Fibroblast of lung (primary cell): ENCODE data around the gene KIF5A. TPM values are rescaled to one million over a fixed set of nuclear protein-coding genes. Genes with fewer than 3 reads are reported as not detected.

Experiments used
- DNase-seq, 2 donors: peaks; one replicate each; pipeline versions ENCODE4 v3.0.0 to v3.0.0-alpha.2; 2010; ENCODE audit warnings: low read depth in 2 of 2
- H2AFZ ChIP-seq: 2 replicates; pipeline ENCODE4 v1.5.1; 2012; ENCODE audit warnings: low read length, control low read depth, inconsistent platforms
- H3K27ac ChIP-seq: 2 replicates; pipeline ENCODE4 v1.5.1; 2011; ENCODE audit warnings: low read length, control low read depth; ENCODE audit not compliant: insufficient read depth
- H3K27me3 ChIP-seq: 2 replicates; pipeline ENCODE4 v1.5.1; 2011; ENCODE audit warnings: mild to moderate bottlenecking, low read length; ENCODE audit not compliant: control insufficient read depth, insufficient read depth
- H3K36me3 ChIP-seq: 2 replicates; pipeline ENCODE4 v1.5.1; 2011; ENCODE audit warnings: low read length; ENCODE audit not compliant: control insufficient read depth, insufficient read depth
- H3K4me1 ChIP-seq: 2 replicates; pipeline ENCODE4 v1.5.1; 2011; ENCODE audit warnings: low read length; ENCODE audit not compliant: control insufficient read depth, insufficient read depth; ENCODE audit errors: extremely low read depth
- H3K4me2 ChIP-seq: 2 replicates; pipeline ENCODE4 v1.5.1; 2011; ENCODE audit warnings: low read length, control low read depth; ENCODE audit not compliant: insufficient read depth; ENCODE audit errors: extremely low read depth
- H3K4me3 ChIP-seq, 4 experiments: fragments of 200-600 bp in 1 of 4; sonication (generic) in 1 of 4; replicated peaks in 1 of 4; 2 replicates each; pipeline ENCODE4 v1.5.1; 2011 to 2016; ENCODE audit warnings: low read length in 4 of 4, low read depth in 3 of 4, mild to moderate bottlenecking in 3 of 4, control low read depth in 2 of 4, inconsistent platforms in 1 of 4, mixed read lengths in 1 of 4; ENCODE audit not compliant: insufficient read depth in 1 of 4; ENCODE audit errors: control extremely low read depth in 1 of 4
- H3K79me2 ChIP-seq: 2 replicates; pipeline ENCODE4 v1.5.1; 2012; ENCODE audit warnings: mild to moderate bottlenecking, low read length, inconsistent platforms; ENCODE audit not compliant: control insufficient read depth, insufficient read depth
- H3K9ac ChIP-seq: 2 replicates; pipeline ENCODE4 v1.5.1; 2011; ENCODE audit warnings: mild to moderate bottlenecking, low read length, control low read depth; ENCODE audit not compliant: insufficient read depth
- H3K9me3 ChIP-seq: 2 replicates; pipeline ENCODE4 v1.5.1; 2012; ENCODE audit warnings: low read depth, low read length; ENCODE audit not compliant: control insufficient read depth, insufficient read depth
- H4K20me1 ChIP-seq: 2 replicates; pipeline ENCODE4 v1.5.1; 2011; ENCODE audit warnings: low read length; ENCODE audit not compliant: control insufficient read depth, insufficient read depth; ENCODE audit errors: extremely low read depth
- EZH2 ChIP-seq: IDR thresholded peaks from 2 replicates; pipeline ENCODE4 v1.5.1; 2012; ENCODE audit warnings: low read length, control low read depth, mild to moderate bottlenecking; ENCODE audit errors: missing control alignments
- polyA plus RNA-seq, 2 donors: library from polyadenylated mRNA; depleted of rRNA in 1 of 2; stranded (reverse) in 1 of 2; unstranded in 1 of 2; fragments of >200 nt; gene quantifications; 2 replicates each; pipeline ENCODE4 v1.2.1, GENCODE V29; 2011 to 2012; ENCODE audit warnings: missing spikeins in 1 of 2
- total RNA-seq: library from RNA; depleted of rRNA; stranded (reverse); fragments of >200 nt; gene quantifications from 2 replicates; pipeline ENCODE4 v1.2.1, GENCODE V29; 2014
- TF ChIP-seq, protein P1 (sequence below), 2 donors: IDR thresholded peaks in 1 of 2; conservative IDR thresholded peaks in 1 of 2; 1 replicate in 1 of 2; 2 replicates in 1 of 2; pipeline ENCODE4 v1.5.1; 2011 to 2012; ENCODE audit warnings: low read length in 2 of 2, control low read depth in 1 of 2, inconsistent platforms in 1 of 2, low read depth in 1 of 2, mild to moderate bottlenecking in 1 of 2

Gene KIF5A
- total and polyA plus RNA-seq, 2 donors (not counting 1 experiment from before 2014, with no cell fraction given): 0.53 to 1.3 TPM

DNA sequence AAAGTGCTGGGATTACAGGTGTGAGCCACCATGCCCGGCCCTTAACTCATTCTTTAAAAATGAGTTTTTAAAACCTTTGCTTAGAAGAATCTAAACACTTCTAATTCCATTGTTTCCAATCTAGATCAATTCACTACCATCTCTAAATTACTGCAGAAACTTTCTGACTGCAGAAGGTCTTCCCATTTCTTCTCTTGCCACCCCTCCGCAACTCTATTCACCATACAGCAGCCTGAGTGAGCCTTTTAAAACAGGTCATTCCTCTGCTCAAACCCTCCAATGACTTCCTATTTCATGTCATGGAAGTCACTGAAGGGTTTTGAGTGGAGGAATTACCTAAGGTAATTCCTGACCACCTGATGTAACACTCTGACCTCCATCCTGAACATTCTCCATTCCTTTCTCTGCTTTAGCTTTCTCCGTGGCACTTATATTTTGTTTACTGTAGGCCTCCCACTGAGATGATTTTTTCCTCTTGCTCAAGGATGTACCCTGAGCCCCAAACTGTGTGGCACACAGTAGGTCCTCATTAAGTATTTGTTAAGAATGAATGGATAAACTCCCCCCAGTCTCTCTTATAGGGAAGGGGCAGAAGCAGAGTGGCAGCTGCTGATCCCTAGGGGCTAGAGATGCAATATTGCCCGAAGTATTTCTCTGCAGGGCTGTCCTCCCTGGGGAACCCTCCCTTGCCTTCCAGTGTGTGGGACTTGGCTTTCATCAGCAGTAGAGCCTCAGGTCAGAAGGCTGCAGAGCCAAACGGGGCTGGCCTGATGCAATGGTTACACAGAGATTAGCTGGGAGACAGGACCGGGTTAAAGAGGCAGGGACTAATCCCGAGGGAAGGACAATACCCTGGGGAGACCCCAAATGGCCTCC, 30.7 kb upstream of the KIF5A start:
- Histone ChIP-seq H3K4me2 (peak overlapping the region; percentile 99), H3K4me3 (peak overlapping the region; percentile 73 to 99 (median 84)), H3K27ac (peak overlapping the region; percentile 97), H3K27me3 (no peaks in the 10 kb centered on the region), H3K4me1 (peaks cover 31% of the 10 kb centered on the region), H3K36me3 (peaks cover 25% of the 10 kb centered on the region), H3K9ac (peak overlapping the region; percentile 94), H3K79me2 (peaks cover 48% of the 10 kb centered on the region), H3K9me3 (no peaks in the 10 kb centered on the region), H2AFZ (no peak overlapping the region), H4K20me1 (peaks cover 3% of the 10 kb centered on the region)
- no peak for TF ChIP-seq EZH2
- TF ChIP-seq, protein P1, sequence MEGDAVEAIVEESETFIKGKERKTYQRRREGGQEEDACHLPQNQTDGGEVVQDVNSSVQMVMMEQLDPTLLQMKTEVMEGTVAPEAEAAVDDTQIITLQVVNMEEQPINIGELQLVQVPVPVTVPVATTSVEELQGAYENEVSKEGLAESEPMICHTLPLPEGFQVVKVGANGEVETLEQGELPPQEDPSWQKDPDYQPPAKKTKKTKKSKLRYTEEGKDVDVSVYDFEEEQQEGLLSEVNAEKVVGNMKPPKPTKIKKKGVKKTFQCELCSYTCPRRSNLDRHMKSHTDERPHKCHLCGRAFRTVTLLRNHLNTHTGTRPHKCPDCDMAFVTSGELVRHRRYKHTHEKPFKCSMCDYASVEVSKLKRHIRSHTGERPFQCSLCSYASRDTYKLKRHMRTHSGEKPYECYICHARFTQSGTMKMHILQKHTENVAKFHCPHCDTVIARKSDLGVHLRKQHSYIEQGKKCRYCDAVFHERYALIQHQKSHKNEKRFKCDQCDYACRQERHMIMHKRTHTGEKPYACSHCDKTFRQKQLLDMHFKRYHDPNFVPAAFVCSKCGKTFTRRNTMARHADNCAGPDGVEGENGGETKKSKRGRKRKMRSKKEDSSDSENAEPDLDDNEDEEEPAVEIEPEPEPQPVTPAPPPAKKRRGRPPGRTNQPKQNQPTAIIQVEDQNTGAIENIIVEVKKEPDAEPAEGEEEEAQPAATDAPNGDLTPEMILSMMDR (conservative IDR thresholded peaks at IDR 0.05 in 1 of 2, IDR thresholded peaks at IDR 0.05 in 1 of 2; ENCODE audit: low read depth in 1 of 2, low read length in 2 of 2): no peak
- peak; percentile 16 to 55 for DNase-seq

DNA sequence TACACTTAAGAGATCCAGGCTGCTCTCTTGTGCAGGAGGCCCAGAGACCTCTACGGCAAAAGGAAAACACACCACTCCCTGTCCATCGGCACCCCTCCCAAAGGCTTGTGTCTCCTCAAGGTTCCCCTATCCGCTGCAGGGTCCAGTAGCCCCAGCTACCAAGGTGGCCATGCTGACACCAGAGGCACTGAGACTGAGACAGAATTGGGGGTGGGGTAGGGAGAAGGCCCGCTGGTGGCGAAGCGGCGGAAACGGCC, 30.1 kb upstream of the KIF5A start:
- H3K4me1 ChIP-seq: peaks cover 34% of the 10 kb centered on the region
- no peak for DNase-seq
- TF ChIP-seq EZH2: no peak
- TF ChIP-seq, protein P1 (conservative IDR thresholded peaks at IDR 0.05 in 1 of 2, IDR thresholded peaks at IDR 0.05 in 1 of 2; ENCODE audit: low read depth in 1 of 2, low read length in 2 of 2): no peak
- H3K4me2 ChIP-seq: peak overlapping the region; percentile 99
- no peak overlapping the region for H2AFZ ChIP-seq
- H3K4me3 ChIP-seq: peak overlapping the region; percentile 73 to 99 (median 84)
- peaks cover 3% of the 10 kb centered on the region for H4K20me1 ChIP-seq
- H3K9ac ChIP-seq: peak overlapping the region; percentile 94
- no peaks in the 10 kb centered on the region for H3K27me3 ChIP-seq
- no peaks in the 10 kb centered on the region for H3K9me3 ChIP-seq
- H3K36me3 ChIP-seq: peaks cover 24% of the 10 kb centered on the region
- peaks cover 54% of the 10 kb centered on the region for H3K79me2 ChIP-seq
- H3K27ac ChIP-seq: peak overlapping the region; percentile 97

DNA sequence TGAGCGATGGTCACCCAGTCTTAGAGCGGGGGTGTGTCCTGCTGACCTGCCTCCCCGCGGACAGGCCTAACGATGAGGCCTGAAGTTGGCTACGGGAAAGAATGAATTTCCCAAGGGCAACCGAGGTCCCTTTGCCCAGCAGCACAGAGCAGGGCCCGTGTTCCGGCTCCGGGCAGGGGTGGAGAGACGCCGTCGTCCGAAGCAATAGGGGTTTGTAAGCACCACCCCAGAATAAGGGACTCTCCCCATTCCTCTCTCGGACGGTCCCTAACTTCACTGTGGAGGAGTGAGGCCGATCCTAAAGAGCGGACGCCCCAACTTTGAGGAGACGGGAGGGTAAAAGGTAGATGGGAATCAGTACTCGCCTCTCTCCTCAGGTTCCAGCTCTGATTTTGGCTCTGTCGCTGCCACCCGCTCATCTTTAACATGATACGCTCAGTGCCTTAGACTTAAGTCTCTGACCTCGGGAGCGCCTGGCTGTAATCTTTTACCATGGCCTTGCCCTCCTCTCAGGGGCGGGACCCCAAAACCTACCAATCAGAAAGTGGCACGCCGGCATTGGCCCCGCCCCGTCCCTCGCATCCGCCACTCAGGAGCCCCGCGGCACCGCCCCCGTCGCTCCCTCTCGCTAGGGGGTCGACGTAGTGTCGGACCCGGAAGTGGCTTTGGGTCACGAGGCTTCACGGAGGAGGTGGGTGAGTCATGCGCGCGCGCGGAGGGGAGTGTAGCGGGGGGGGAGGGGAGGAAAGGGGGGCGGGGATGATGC, 29.6 kb upstream of the KIF5A start, which contains the start of gene DDIT3:
Gene DDIT3 (minus strand): TSS at position 462 of the 766 bp plus-strand sequence. CDS start 3,108 bp downstream, outside the sequence.
- Histone ChIP-seq H3K4me2 (peak within 1 kb of the TSS; percentile 99), H3K4me1 (peaks cover 34% of the 10 kb centered on the region), H3K9me3 (no peaks in the 10 kb centered on the region), H2AFZ (no peak within 1 kb of the TSS), H3K27me3 (no peaks in the 10 kb centered on the region), H3K9ac (peak within 1 kb of the TSS; percentile 94), H3K27ac (peak within 1 kb of the TSS; percentile 98), H3K79me2 (peaks cover 57% of the 10 kb centered on the region), H3K4me3 (peak within 1 kb of the TSS; percentile 73 to 99 (median 84)), H4K20me1 (peaks cover 3% of the 10 kb centered on the region), H3K36me3 (peaks cover 19% of the 10 kb centered on the region)
- DNase-seq: peak; percentile 95 to 99
- TF ChIP-seq EZH2: no peak
- TF ChIP-seq, protein P1 (conservative IDR thresholded peaks at IDR 0.05 in 1 of 2, IDR thresholded peaks at IDR 0.05 in 1 of 2; ENCODE audit: low read depth in 1 of 2, low read length in 2 of 2): no peak
